Right atrium auricular region (tissue), 2 donors: ENCODE data around the gene LRCH1. TPM values are rescaled to one million over a fixed set of nuclear protein-coding genes. Genes with fewer than 3 reads are reported as not detected.

Source experiments
- DNase-seq: peaks from one replicate; pipeline ENCODE4 v3.0.0-alpha.2; 2019; ENCODE audit warnings: low spot score
- H3K27ac ChIP-seq, 2 donors: fragments of 200-600 bp; sonication (generic); 1 replicate in 1 of 2; 2 replicates in 1 of 2; pipeline ENCODE4 v1.5.1; 2016 to 2019
- H3K27me3 ChIP-seq, 2 donors: fragments of 200-600 bp; sonication (generic); one replicate each; pipeline versions ENCODE4 v1.5.1 to v1.6.0; 2017 to 2019
- H3K36me3 ChIP-seq: fragments of 200-600 bp; sonication (generic); one replicate; pipeline ENCODE4 v1.5.1; 2016
- H3K4me1 ChIP-seq, 2 donors: fragments of 200-600 bp; sonication (generic); one replicate each; pipeline versions ENCODE4 v1.5.1 to v1.6.0; 2017 to 2019
- H3K4me3 ChIP-seq, 2 donors: fragments of 200-600 bp; sonication (generic); 1 replicate in 1 of 2; 2 replicates in 1 of 2; pipeline ENCODE4 v1.5.1; 2017 to 2019; ENCODE audit warnings: mild to moderate bottlenecking in 1 of 2, moderate library complexity in 1 of 2
- H3K9me3 ChIP-seq, 2 donors: fragments of 200-600 bp; sonication (generic); one replicate each; pipeline ENCODE4 v1.5.1; 2019
- CTCF ChIP-seq, 2 donors: fragments of 200-600 bp; sonication (generic); IDR thresholded peaks; one replicate each; pipeline ENCODE4 v1.5.1; 2019; ENCODE audit warnings: antibody characterized with exemption in 2 of 2
- total RNA-seq, 2 donors: library from RNA; depleted of rRNA; stranded (reverse); fragments of >200 nt; gene quantifications; one replicate each; pipeline ENCODE4 v1.1.0, GENCODE V29; 2016

The LRCH1 gene
- total RNA-seq, 2 donors from 2014 or later: 6.9 to 10.9 TPM

- Histone ChIP-seq H3K4me1 (peaks cover 0 to 17% of the 10 kb centered on the region in 2 donors), H3K27ac (peak overlapping the region in 1 of 2 donors; percentile 36), H3K9me3 (peaks cover 0 to 6% of the 10 kb centered on the region in 2 donors), H3K4me3 (no peak overlapping the region), H3K36me3 (no peaks in the 10 kb centered on the region), H3K27me3 (no peaks in the 10 kb centered on the region)
- DNase-seq: no peak
- no peak for TF ChIP-seq CTCF (IDR thresholded peaks at IDR 0.05)
Observed at GRCh38 chr13:46522748-46523030, 30.3 kb upstream of the LRCH1 start.

- no peaks in the 10 kb centered on the region for H3K27me3 ChIP-seq
- DNase-seq: no peak
- no peak for TF ChIP-seq CTCF (IDR thresholded peaks at IDR 0.05)
- peaks cover 0 to 6% of the 10 kb centered on the region in 2 donors for H3K9me3 ChIP-seq
- no peaks in the 10 kb centered on the region for H3K36me3 ChIP-seq
- H3K4me1 ChIP-seq: peaks cover 0 to 17% of the 10 kb centered on the region in 2 donors
- H3K4me3 ChIP-seq: no peak overlapping the region
- no peak overlapping the region for H3K27ac ChIP-seq
Observed at GRCh38 chr13:46523972-46524752, 28.8 kb upstream of the LRCH1 start.

GRCh38 chr13:46526100-46526735 lies 26.8 kb upstream of the LRCH1 start:
- Histone ChIP-seq H3K4me3 (no peak overlapping the region), H3K4me1 (peaks cover 0 to 21% of the 10 kb centered on the region in 2 donors), H3K9me3 (peaks cover 0 to 4% of the 10 kb centered on the region in 2 donors), H3K36me3 (no peaks in the 10 kb centered on the region), H3K27ac (no peak overlapping the region), H3K27me3 (no peaks in the 10 kb centered on the region)
- TF ChIP-seq CTCF (IDR thresholded peaks at IDR 0.05): no peak
- DNase-seq: no peak

GRCh38 chr13:46526740-46527139 lies 26.2 kb upstream of the LRCH1 start:
- no peaks in the 10 kb centered on the region for H3K36me3 ChIP-seq
- no peaks in the 10 kb centered on the region for H3K27me3 ChIP-seq
- H3K4me1 ChIP-seq: peaks cover 0 to 26% of the 10 kb centered on the region in 2 donors
- no peaks in the 10 kb centered on the region for H3K9me3 ChIP-seq
- H3K4me3 ChIP-seq: no peak overlapping the region
- TF ChIP-seq CTCF (IDR thresholded peaks at IDR 0.05): no peak
- H3K27ac ChIP-seq: no peak overlapping the region
- DNase-seq: no peak

GRCh38 chr13:46527237-46527636 lies 25.7 kb upstream of the LRCH1 start:
- Histone ChIP-seq H3K4me3 (no peak overlapping the region), H3K4me1 (peaks cover 0 to 23% of the 10 kb centered on the region in 2 donors), H3K27me3 (no peaks in the 10 kb centered on the region), H3K9me3 (no peaks in the 10 kb centered on the region), H3K27ac (no peak overlapping the region), H3K36me3 (no peaks in the 10 kb centered on the region)
- TF ChIP-seq CTCF (IDR thresholded peaks at IDR 0.05): no peak
- DNase-seq: no peak
